Midbrain (tissue), 1 donor: Measurements from ENCODE around the gene SHC4.
"Not testable (repeated sequence)": the region's sequence is repeated elsewhere in the genome, so short reads cannot be mapped to it uniquely, and the experiment has no call there.

Experiments used
- DNase-seq: peaks from one replicate; lab custom pipeline; 2025; lab: John Stamatoyannopoulos, UW

SHC4 gene, protein sequence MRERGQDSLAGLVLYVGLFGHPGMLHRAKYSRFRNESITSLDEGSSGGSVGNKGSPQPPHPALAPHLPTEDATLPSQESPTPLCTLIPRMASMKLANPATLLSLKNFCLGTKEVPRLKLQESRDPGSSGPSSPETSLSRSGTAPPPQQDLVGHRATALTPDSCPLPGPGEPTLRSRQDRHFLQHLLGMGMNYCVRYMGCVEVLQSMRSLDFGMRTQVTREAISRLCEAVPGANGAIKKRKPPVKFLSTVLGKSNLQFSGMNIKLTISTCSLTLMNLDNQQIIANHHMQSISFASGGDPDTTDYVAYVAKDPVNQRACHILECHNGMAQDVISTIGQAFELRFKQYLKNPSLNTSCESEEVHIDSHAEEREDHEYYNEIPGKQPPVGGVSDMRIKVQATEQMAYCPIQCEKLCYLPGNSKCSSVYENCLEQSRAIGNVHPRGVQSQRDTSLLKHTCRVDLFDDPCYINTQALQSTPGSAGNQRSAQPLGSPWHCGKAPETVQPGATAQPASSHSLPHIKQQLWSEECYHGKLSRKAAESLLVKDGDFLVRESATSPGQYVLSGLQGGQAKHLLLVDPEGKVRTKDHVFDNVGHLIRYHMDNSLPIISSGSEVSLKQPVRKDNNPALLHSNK

DNA sequence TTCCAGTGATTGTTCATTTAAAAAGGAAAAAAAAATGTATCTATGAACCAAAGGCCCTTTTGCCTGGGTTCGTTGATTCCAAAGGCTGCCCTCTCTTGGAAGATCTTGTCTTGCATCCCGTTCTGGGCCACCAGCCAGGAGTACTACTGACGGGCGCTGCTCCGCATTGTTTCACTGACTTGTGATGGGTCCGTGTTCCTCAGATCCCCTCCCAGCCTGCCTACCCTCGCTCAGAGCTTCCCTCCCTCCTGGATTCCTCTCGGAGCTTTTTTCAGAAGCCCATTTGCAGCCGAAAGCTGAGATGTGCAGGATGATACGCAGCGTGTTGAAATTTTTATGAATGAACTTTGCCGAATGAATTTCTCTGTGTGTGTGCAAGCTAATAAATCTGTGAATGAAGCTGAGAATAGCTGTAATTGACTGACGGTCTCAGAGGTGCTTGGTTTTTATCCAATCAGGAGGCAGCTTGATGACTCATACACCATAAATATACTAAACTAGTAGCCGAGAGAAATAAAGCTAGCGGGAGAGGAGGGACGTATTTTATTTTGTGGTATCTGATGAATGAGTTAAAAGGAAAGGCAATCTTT is at the start of gene SHC4:
Gene SHC4 (minus strand): TSS at position 396 of the 590 bp plus-strand sequence. CDS start 904 bp downstream, outside the sequence.
- peak; percentile 74 for DNase-seq

DNA sequence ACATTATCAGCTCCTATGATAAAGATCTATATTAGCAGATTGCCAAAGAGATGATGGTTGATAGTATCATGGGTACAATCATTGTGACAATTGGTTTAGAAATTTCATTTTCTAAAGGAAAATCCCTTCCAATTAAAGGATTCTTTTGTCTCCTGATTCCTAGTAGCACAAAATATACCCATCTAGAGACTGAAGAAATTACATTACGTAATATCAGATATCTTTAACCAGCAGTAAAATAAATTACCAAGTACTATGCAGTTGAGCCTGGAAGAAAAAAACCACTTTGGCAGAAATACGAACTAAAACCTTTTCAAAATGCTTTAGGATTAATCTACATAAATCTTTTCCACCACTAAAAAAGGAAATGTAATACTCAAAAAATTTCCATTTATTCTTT is 35.6 kb upstream of the SHC4 start:
- no peak for DNase-seq

DNA sequence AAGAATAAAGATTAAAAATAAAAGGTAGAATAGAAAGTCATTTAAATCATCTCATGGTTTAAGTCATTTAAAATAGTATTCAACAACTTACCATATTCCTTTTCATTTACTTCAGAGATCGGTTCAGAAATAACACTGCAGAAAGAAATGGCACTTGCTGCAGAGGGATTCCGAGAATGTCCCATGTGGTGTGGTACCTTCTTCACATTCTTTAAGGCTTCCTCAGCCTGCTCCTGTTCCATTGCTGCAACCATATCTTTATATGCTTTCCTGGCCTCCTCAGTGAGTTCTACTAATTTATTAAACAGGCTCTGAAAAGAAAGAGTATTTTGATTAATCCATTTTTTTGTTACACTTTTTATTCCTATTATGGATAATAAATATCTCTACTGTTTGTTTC is 32.6 kb upstream of the SHC4 start:
- no peak for DNase-seq

DNA sequence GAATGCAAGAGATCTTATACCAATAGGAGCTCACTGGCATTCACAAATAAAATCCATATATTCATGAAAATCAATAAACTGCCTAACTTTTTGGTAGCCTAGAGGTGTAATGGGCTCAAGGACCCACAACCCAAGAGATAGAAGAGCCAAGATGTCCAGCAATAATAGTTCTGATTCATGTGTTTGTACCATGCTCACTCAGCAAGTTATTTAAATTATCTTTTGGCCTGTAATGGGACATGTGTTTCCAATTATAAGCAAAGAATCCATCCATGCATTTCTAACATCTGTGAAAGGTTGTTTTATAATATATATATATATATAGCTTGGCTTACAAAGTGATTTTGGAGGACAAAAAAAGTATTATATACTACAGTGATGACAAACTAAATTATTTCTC is 29.7 kb upstream of the SHC4 start:
- no peak for DNase-seq

DNA sequence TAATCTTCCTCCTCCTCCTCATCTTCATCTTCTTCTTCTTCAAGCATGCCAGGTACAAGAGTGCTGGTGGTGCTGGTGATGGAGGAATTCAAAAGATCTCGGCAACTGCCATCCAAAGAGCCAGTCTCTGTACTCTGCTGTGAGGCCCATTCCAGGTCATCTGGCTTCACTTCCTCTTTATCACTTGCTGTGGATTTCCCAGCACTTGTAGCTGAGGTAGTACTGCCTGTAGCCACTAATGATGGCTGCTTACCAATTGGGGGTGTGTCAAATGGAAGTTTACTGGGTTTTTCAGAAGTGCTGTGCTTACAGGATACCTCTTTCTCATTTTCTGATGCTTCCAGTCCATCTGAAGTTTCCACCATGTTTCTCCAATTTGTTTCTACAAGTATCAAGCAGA is 28.8 kb upstream of the SHC4 start:
- DNase-seq, result no peak

DNA sequence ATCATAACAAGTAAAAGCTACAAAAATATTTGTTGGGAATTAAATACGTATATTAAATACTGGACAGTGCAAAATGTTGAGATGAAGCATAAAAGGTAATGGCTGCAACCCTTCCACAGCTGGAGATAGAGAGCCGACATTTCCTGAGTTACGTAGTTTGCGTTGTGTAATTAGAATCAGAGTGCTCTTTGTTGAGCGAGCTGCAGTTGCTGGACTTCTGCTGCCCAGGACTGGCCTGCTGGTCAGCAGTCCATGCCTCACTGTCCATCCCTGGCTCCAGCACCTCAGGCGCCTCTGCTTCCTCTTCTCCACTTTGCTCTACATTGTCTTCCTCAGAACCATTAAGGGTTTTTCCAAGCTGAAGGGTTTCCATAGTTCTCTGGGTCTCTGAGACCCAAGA is 28.4 kb upstream of the SHC4 start:
- DNase-seq, result no peak

DNA sequence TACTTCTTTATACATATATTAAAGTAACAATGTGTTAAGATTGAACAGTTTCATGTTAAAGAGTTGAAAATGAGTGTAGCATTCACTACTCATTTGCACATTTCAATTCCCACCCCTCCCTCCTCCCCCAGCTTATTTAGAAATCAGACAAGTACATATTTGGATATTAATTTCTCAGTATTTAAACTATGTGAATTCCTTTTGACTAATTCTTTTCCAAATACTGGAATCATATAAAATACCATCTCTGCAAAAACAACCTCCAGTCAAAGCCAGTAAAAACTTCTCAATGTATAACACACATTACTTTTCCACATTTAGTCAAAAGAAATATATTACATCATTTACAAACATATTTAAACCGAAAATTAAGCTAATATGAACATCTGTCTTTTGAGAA is 25.5 kb upstream of the SHC4 start:
- DNase-seq, result no peak

DNA sequence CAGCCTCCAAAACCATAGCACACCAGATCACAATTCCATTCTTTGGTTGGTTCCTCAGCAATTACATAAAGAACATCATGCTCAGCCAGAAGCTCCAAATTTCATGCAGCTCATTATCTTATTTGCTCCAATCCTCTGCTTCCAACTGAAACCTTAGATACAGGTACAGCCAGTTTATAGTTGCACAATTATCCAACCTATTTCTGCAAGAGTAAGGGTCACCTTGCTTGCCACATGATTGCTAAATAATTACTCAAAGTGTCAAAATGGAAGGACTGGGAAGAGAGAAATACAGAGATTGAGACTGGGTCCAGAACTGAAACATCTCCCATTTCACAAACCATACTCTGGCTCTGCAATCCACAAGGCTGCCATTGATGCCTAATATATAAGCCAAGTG is 23.4 kb upstream of the SHC4 start:
- DNase-seq, result no peak

DNA sequence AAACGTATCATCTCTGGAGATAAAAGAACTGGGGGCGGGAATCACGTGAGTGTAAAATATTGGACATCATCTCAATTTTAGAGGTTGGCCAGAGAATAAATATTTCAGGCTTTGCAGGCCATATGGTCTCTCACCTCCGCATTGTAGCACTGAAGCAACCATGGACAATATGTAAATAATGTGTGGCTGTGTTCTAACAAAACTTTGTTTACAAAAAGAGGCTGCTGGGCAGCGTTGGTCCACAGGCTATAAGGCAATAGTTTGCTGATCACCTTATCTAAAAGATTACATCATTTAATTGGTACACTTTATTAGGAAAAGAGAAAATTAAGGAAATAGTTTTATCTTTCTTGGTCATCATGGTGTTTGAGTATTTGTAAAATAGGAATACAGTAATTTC is 22.5 kb upstream of the SHC4 start:
- no peak for DNase-seq

DNA sequence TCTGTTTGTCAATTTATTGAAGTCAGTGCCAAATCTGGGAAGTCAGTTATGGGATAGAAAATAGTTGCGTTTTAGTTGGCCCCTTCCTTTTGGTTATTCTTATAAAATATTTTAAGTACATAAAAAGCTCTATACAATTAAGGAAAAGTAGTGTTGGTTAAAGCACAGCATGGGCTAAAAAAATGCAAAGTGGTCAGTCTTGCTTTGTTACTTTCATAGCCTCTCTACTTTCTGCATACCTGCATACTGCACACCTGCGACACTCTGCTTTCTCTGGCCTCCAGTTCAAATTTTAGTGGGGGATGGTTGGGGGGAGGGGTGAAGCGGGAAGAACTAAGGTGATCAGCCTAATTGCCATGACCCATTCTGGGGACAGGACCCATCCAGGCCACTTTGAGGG is 21.8 kb upstream of the SHC4 start:
- no peak for DNase-seq

DNA sequence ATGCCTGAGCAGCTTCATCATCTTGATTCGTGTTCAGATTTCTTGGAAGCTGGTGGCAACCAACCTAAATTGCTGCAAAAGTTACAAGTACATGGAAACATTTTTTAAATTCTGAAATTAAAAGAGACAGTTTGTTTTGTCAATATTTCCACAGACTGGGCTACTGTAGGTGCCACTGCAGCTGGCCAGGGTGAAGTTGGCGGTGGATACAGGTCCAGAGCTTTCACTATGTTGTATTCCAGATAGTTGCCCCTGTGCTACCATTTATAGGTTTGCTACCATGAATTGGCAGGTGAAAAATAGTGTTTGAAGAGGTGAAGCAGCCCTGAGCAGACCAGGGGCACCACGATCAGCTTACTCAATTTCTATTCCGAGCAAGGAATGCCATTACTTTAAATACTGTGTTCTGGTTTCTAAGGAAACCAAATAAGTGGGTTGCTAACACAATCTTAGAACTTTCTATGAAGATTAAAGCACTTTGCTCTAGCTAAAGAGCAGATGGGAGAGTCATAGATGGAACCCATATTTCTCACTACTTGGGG is 21.2 kb upstream of the SHC4 start:
- DNase-seq, result no peak

DNA sequence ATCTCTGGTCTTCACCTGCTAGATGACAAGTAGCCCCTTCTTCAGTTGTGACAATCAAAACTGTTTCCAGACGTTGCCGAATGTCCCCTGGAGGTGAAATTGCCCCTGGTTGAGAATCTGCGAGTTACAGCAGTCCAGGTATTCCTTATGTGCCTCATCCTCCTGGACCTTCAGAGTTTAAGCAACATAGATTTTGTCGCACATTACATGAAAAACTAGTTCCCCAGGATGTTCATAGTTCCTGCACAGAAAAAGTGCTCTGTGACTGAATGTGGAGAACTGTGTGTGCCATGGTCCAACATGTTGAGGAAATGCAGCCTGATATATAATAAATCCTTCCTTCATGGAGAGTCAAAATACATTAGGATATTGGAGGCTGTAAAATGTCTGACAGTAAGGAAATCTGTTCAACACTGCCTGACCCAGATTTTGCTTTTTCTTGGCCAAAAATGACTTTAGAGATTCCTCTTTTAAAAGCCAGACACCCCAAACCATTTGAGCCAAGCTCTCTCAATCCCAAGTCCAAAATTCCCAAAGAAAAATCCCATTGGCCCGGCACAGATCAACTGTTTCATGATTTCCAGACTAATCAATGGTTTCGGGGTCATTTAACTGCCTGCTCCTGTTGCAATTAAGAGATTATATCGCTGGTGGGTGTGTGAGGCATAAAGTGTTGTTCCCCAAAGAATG is 20.4 kb upstream of the SHC4 start:
- no peak for DNase-seq

DNA sequence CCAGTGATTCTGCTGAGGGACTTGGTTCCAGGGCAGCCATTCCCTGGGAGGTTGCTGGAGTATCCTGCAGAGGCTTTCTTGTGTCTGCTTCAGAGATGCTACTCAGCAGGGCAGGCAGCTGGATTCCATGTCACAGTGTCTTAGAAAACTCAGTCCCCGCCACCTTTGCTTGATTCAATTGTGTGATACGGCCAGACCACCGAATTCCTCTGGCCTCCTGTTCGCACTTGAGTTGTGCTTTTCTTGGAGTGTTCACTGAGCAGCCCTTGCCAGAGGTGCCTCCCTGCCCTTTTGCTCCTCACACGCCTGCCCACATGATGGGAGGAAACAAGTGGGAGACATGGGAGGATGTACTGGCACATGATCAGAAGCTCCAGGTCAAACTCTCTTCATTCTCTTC is 19.6 kb upstream of the SHC4 start:
- no peak for DNase-seq

DNA sequence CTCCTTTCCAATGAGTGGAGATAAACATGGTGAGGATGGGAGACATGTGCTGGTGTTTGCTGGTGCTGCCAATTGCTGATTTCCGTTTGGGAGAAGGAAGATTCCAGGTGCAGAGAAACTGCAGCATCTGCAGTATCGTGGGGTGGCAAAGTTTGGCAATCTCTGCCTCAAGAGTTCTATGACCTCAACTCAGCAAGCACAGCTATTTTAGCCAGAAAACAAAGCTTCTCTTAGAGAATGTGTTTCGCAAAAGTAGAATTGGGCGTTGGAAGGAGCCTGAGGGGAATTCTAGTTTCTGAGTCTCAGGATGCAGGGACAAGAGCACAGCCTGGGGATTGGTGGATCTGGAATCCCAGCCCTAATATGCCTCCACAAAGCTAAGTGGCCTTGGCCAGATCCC is 18.2 kb upstream of the SHC4 start:
- DNase-seq, result no peak

DNA sequence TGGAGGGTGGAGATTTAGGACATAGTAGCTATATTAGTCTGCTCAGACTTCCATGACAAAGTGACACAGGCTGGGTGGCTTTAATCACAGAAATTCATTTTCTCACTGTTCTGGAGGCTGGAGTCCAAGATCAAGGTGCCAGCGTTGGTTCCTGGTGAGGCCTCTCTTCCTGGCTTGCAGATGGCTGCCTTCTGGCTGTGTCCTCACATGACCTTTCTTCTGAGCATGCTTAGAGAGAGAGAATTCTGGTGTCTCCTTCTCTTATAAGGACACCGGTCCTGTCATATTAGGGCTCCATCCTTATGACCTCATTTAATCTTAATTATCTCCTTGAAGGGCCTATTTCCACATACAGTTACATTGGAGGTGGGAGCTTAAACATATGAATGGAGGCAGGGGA is 14.9 kb upstream of the SHC4 start:
- DNase-seq, result no peak

DNA sequence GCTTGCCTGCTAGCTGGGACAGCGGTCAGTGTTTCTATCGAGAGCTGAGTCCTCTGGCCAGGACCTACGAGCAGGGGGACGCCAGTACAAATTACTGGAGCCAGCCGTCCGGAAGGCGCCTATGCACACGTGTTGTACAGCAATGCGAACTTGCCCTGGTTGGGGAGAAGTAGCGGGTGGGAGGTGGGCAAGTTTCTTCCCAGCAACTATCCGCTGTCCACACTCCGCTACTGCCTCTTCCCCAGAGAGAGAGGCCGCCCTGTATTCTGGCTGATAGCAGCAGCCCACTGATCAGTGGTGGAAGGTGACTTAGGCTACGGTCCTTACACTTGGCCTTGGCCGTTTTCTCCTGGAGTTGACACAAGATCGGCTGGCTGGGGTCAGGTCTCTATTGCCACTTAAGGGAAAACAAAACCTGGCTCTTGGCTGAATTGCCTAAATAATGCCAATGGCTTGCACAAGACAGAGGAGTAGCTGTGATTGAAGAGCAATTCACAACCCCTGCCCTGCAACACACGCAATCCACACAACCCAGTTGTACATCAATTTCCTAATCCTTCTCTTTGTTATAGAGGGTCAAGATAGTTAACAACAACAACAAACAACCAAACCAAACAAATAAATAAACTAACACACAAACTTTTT is 12.8 kb upstream of the SHC4 start:
- DNase-seq, result peak; percentile 76

DNA sequence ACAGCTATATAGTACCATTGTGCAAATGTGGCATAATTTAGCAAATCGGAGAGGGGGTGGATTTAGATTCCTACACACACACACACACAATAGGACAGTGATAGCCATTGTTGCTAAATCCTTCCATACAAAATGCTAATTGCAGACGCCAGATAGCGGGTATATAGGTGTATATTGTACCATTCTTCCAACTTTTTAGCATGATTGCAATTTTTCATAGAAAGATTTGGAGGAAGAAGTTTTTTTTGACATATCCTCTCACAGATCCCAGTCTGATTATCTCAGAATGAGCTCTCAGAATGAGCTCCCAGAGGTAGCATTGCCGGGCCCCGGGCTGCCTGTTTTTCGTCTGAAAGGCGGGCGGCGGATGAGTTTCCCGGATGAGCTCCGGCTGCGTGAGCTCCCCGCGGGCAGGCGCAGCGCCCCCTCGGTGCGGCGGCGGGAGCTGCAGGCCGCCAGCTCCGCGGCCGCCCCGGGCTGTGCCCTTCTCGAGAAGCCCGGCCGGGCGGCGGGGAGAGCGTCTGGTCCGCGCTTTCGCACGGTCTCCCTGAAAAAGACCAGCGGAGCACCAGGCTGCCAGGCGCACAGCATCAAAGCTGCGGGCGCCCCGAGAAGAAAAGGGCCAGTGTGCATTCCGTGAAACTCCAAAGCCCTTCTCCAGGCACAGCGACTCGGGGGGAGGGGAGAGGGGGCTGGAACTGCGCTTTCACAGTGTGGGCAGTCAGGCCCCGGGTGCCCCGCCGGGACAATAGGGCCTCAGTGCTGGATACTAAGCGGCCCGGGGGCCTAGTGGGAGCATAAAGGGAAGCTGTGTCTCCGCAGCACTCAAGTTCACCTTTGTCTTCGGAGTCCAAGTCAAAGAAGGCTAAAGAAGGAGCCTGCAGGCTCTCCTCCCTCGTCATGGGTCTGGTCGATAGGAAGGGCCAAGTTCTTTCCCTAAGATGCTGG is 12.0 kb upstream of the SHC4 start:
- peak; percentile 96 for DNase-seq

DNA sequence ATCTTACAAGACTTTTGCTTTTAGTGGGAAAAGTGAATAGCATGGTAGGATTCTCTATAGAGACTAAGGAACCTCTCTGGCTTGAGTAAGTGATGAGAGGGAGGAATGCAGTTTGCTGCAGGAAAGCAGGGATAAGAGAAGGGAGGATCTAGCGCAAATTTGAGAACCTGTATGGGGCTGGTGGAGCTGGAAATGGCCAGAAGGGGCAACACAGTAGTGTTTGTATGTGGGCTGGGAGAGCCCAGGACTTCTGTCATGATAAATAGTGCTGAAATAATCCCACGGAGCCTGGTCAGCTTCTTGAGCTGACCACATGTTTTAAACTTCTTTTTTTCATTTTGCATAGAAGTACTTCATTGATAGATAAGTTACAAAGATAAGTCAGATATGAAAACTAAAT is 11.2 kb upstream of the SHC4 start:
- peak; percentile 29 for DNase-seq

DNA sequence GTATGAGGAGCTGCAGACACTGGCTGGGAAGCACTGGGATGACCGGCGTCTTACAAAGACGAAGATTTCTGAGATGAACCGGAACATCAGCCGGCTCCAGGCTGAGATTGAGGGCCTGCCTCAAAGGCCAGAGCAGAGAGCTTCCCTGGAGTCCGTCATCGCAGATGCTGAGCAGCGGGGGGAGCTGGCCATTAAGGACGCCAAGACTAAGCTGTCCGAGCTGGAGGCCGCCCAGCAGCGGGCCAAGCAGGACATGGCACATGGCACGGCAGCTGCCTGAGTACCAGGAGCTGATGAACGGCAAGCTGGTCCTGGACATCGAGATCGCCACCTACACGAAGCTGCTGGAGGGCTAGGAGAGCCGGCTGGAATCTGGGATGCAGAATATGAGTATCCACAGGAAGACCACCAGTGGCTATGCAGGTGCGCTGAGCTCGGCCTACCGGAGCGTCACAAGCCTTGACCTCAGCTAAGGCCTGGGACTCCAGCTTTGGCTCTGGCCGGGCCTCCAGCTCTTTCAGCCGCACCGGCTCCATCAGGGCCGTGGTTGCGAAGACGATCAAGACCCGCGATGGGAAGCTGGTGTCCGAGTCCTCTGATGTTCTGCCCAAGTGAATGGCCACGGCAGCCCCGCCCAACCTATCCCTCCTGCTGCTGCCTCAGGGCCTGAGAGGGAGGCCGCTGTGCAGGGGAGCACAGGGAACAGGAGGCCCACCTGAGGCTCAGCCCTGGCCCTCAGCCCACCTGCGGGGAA is 9.2 kb upstream of the SHC4 start:
- DNase-seq, result no peak

DNA sequence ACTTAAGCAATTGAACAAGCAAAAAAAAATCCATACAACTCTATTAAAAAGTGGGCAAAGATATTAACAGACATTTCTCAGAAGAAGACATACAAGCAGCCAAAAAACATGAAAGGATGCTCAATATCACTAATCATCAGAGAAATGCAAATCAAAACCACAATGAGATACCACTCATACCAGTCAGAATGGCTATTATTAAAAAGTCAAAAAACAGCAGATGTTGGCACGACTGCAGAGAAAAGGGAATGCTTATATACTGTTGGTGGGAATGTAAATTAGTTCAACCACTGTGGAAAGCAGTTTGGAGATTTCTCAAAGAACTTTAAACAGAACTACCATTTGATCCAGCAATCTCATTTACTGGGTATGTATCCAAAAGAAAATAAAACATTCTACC is 7.2 kb upstream of the SHC4 start:
- DNase-seq, result not testable (repeated sequence)
